Upper lobe of left lung (tissue), 6 donors: ENCODE measurements around the gene TMEM178B. TPM values are rescaled to one million over a fixed set of nuclear protein-coding genes. Genes with fewer than 3 reads are reported as not detected.

ENCODE experiments used
- ATAC-seq, 2 donors: fragments of 200-7000 bp; cut with Tn5 transposase; one replicate each; pipeline ENCODE4 v1.9.1; 2022; ENCODE audit warnings: mild to moderate bottlenecking in 2 of 2, moderate library complexity in 2 of 2; ENCODE audit not compliant: low FRiP score in 2 of 2
- DNase-seq, 2 donors: peaks; one replicate each; pipeline ENCODE4 v3.0.0-alpha.2; 2019 to 2020
- H3K27ac ChIP-seq, 4 donors: fragments of 200-600 bp; sonication (generic); one replicate each; pipeline ENCODE4 v1.5.1; 2016 to 2019
- H3K27me3 ChIP-seq, 4 donors: fragments of 200-600 bp; sonication (generic); one replicate each; pipeline ENCODE4 v1.5.1; 2017 to 2019
- H3K36me3 ChIP-seq, 4 donors: fragments of 200-600 bp; sonication (generic); one replicate each; pipeline ENCODE4 v1.5.1; 2016 to 2019
- H3K4me1 ChIP-seq, 4 donors: fragments of 200-600 bp; sonication (generic); one replicate each; pipeline ENCODE4 v1.5.1; 2018 to 2019
- H3K4me3 ChIP-seq, 4 donors: fragments of 200-600 bp; sonication (generic); one replicate each; pipeline ENCODE4 v1.5.1; 2017 to 2019; ENCODE audit warnings: mild to moderate bottlenecking in 2 of 4, moderate library complexity in 1 of 4
- H3K9me3 ChIP-seq, 4 donors: fragments of 200-600 bp; sonication (generic); one replicate each; pipeline ENCODE4 v1.5.1; 2018 to 2019
- CTCF ChIP-seq, 6 experiments: fragments of 450-650 bp in 4 of 6; fragments of 200-600 bp in 2 of 6; sonication (generic) in 2 of 6; IDR thresholded peaks; one replicate each; pipeline ENCODE4 v1.5.1; 2016 to 2019; ENCODE audit warnings: antibody characterized with exemption in 6 of 6
- EP300 ChIP-seq, 4 donors: sonication (generic); formaldehyde crosslinking; IDR thresholded peaks; one replicate each; pipeline ENCODE4 v1.5.1; 2017; ENCODE audit warnings: antibody characterized with exemption in 4 of 4, control low read depth in 2 of 4
- POLR2A ChIP-seq, 4 donors: fragments of 450-650 bp; IDR thresholded peaks; one replicate each; pipeline ENCODE4 v1.5.1; 2016 to 2017; ENCODE audit warnings: antibody characterized with exemption in 4 of 4, mild to moderate bottlenecking in 2 of 4
- POLR2AphosphoS5 ChIP-seq, 2 donors: sonication (generic); formaldehyde crosslinking; IDR thresholded peaks; one replicate each; pipeline ENCODE4 v1.5.1; 2017; ENCODE audit warnings: antibody characterized with exemption in 2 of 2
- WGBS, 2 donors: methylation state at CpG; one replicate each; pipeline ENCODE4 v1.1.5; 2017 to 2018; 5-methylcytosine and 5-hydroxymethylcytosine counted together
- total RNA-seq, 6 donors: library from RNA; depleted of rRNA in 4 of 6; stranded (reverse); fragments of >200 nt in 4 of 6; gene quantifications; one replicate each; pipeline versions ENCODE4 v1.1.0 to v1.2.1, GENCODE V29; 2016 to 2021
- donor health status: DM: no; HTN: no; CAD: no; lungs with moderate emphysema.
- donor health status: DM: no; HTN: yes; CAD: no; lungs with severe emphysema.

The TMEM178B gene
- total RNA-seq, 6 donors from 2014 or later: under 0.01 to 1.4 (median 0.32) TPM

- Histone ChIP-seq H3K27me3 (no peaks in the 10 kb centered on the region), H3K4me1 (peaks cover 0 to 4% (median 1%) of the 10 kb centered on the region in 4 donors), H3K27ac (no peak overlapping the region), H3K4me3 (no peak overlapping the region), H3K9me3 (no peaks in the 10 kb centered on the region), H3K36me3 (no peaks in the 10 kb centered on the region)
- DNase-seq (no peak), ATAC-seq (no peak)
- no peak for TF ChIP-seq POLR2A (IDR thresholded peaks at IDR 0.05)
- no peak for TF ChIP-seq POLR2AphosphoS5 (IDR thresholded peaks at IDR 0.05)
- TF ChIP-seq CTCF (IDR thresholded peaks at IDR 0.05): no peak
- no peak for TF ChIP-seq EP300 (IDR thresholded peaks at IDR 0.05)
- 83 to 87% methylated on average over 5 of the region's 5 CpGs for WGBS, 2 donors
Observed at GRCh38 chr7:141370178-141370577, 296.3 kb downstream of the TMEM178B start.

GRCh38 chr7:141370650-141371049 is 296.8 kb downstream of the TMEM178B start:
- ATAC-seq (no peak), DNase-seq (no peak)
- H3K27me3 ChIP-seq: no peaks in the 10 kb centered on the region
- no peak overlapping the region for H3K27ac ChIP-seq
- WGBS, 2 donors: 92 to 95% methylated on average over 5 of the region's 5 CpGs
- no peak for TF ChIP-seq POLR2A (IDR thresholded peaks at IDR 0.05)
- no peak for TF ChIP-seq EP300 (IDR thresholded peaks at IDR 0.05)
- no peak for TF ChIP-seq POLR2AphosphoS5 (IDR thresholded peaks at IDR 0.05)
- no peak overlapping the region for H3K4me3 ChIP-seq
- H3K4me1 ChIP-seq: peaks cover 0 to 4% (median 1%) of the 10 kb centered on the region in 4 donors
- H3K36me3 ChIP-seq: no peaks in the 10 kb centered on the region
- no peaks in the 10 kb centered on the region for H3K9me3 ChIP-seq

- H3K36me3 ChIP-seq: no peaks in the 10 kb centered on the region
- ATAC-seq (no peak), DNase-seq (no peak)
- no peaks in the 10 kb centered on the region for H3K27me3 ChIP-seq
- H3K9me3 ChIP-seq: no peaks in the 10 kb centered on the region
- TF ChIP-seq POLR2A (IDR thresholded peaks at IDR 0.05) (no peak), CTCF (IDR thresholded peaks at IDR 0.05) (no peak), POLR2AphosphoS5 (IDR thresholded peaks at IDR 0.05) (no peak), EP300 (IDR thresholded peaks at IDR 0.05) (no peak)
- H3K4me3 ChIP-seq: no peak overlapping the region
- no peak overlapping the region for H3K27ac ChIP-seq
- 94% methylated on average over 9 of the region's 9 CpGs for WGBS, 2 donors
- no peaks in the 10 kb centered on the region for H3K4me1 ChIP-seq
Observed at GRCh38 chr7:141374425-141374824, 300.6 kb downstream of the TMEM178B start.

- Histone ChIP-seq H3K4me3 (no peak overlapping the region), H3K4me1 (no peaks in the 10 kb centered on the region), H3K36me3 (no peaks in the 10 kb centered on the region), H3K27me3 (no peaks in the 10 kb centered on the region), H3K27ac (no peak overlapping the region), H3K9me3 (no peaks in the 10 kb centered on the region)
- WGBS, 2 donors: 65 to 72% methylated on average over 2 of the region's 2 CpGs
- no peak for DNase-seq
- no peak for ATAC-seq
- TF ChIP-seq EP300 (IDR thresholded peaks at IDR 0.05): no peak
Observed at GRCh38 chr7:141375442-141375841, 301.6 kb downstream of the TMEM178B start.

- TF ChIP-seq EP300 (IDR thresholded peaks at IDR 0.05): no peak
- TF ChIP-seq POLR2AphosphoS5 (IDR thresholded peaks at IDR 0.05): no peak
- TF ChIP-seq POLR2A (IDR thresholded peaks at IDR 0.05): no peak
- no peak for TF ChIP-seq CTCF (IDR thresholded peaks at IDR 0.05)
- WGBS, 2 donors: 72 to 83% methylated on average over 4 of the region's 4 CpGs
- Histone ChIP-seq H3K4me1 (no peaks in the 10 kb centered on the region), H3K27me3 (no peaks in the 10 kb centered on the region), H3K36me3 (no peaks in the 10 kb centered on the region), H3K4me3 (no peak overlapping the region), H3K27ac (no peak overlapping the region), H3K9me3 (no peaks in the 10 kb centered on the region)
- DNase-seq (no peak), ATAC-seq (no peak)
Observed at GRCh38 chr7:141377906-141378305, 304.0 kb downstream of the TMEM178B start.

- H3K27me3 ChIP-seq: no peaks in the 10 kb centered on the region
- no peak for ATAC-seq
- TF ChIP-seq POLR2AphosphoS5 (IDR thresholded peaks at IDR 0.05) (no peak), EP300 (IDR thresholded peaks at IDR 0.05) (no peak), POLR2A (IDR thresholded peaks at IDR 0.05) (no peak)
Observed at GRCh38 chr7:141378405-141378804, 304.5 kb downstream of the TMEM178B start.

More at GRCh38 chr7:141378405-141378804, 304.5 kb downstream of the TMEM178B start:
- no peak overlapping the region for H3K4me3 ChIP-seq
- H3K36me3 ChIP-seq: no peaks in the 10 kb centered on the region
- no peak overlapping the region for H3K27ac ChIP-seq
- H3K9me3 ChIP-seq: no peaks in the 10 kb centered on the region
- no peak for DNase-seq
- 88 to 100% methylated on average over 2 of the region's 2 CpGs for WGBS, 2 donors
- H3K4me1 ChIP-seq: no peaks in the 10 kb centered on the region
